Skeletal muscle cell (primary cell): Measurements from ENCODE around the gene GPC6.

Experiments
- DNase-seq: peaks from one replicate; pipeline ENCODE4 v3.0.0-alpha.2; 2010; ENCODE audit warnings: low read depth
- H3K4me3 ChIP-seq: 2 replicates; pipeline ENCODE4 v1.5.1; 2011; ENCODE audit warnings: low read depth, mild to moderate bottlenecking, control low read depth, low read length, moderate library complexity

GPC6 gene

DNA sequence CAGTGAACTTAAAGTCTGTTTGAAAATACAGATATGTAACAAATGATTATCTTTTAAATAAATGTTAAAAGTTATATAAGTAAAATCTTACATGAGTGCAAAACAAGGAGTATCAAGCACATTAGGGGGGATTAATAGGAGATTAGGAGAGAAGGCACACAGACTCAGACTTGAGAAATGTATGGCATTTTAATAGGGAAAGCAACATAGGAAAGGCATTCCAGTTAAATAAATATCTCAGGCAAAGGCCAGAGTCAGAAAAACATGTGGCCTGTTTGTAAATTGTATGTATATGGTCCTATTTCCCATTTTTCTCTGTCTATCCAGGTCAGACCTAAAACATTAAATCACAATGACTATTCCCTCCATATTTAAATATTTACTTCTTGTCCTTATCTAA is 462.7 kb downstream of the GPC6 start:
- H3K4me3 ChIP-seq = no peak overlapping the region
- DNase-seq = no peak

GRCh38 chr13:93690139-93690538 is 463.5 kb downstream of the GPC6 start:
- DNase-seq = no peak
- no peak overlapping the region for H3K4me3 ChIP-seq

DNA sequence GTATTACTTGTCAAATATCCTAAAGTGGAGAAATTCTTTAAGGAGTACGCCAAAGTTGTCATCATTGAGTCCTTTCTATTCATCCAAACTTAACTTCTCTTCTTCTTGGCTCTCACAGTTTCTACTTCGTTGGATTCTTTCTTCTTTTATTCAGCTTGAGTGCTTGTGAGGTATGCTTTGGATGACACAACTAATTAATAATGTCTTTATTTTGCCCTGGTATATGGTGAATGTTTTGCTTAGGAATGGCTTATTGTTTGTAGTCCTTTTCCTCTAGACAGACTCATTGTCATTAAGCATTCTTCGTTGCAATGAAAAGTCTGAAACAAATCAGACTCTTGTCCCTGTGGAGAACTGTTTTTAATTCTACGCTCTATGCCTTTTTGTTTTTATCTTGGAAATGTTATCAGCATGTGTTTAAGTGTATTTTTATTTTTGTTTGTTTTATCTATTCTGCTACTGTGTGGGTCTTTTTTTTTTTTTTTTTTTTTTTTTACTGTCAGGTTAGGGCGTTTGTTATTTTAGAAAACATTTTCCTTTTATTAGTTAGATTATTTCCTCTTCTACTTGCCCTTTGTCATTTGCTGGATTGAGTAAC is 471.5 kb downstream of the GPC6 start:
- DNase-seq = no peak
- no peak overlapping the region for H3K4me3 ChIP-seq

GRCh38 chr13:93700115-93700514 is 473.5 kb downstream of the GPC6 start:
- no peak overlapping the region for H3K4me3 ChIP-seq
- DNase-seq = no peak

- DNase-seq = no peak
- no peak overlapping the region for H3K4me3 ChIP-seq
Observed at GRCh38 chr13:93708308-93709075, 481.9 kb downstream of the GPC6 start.

DNA sequence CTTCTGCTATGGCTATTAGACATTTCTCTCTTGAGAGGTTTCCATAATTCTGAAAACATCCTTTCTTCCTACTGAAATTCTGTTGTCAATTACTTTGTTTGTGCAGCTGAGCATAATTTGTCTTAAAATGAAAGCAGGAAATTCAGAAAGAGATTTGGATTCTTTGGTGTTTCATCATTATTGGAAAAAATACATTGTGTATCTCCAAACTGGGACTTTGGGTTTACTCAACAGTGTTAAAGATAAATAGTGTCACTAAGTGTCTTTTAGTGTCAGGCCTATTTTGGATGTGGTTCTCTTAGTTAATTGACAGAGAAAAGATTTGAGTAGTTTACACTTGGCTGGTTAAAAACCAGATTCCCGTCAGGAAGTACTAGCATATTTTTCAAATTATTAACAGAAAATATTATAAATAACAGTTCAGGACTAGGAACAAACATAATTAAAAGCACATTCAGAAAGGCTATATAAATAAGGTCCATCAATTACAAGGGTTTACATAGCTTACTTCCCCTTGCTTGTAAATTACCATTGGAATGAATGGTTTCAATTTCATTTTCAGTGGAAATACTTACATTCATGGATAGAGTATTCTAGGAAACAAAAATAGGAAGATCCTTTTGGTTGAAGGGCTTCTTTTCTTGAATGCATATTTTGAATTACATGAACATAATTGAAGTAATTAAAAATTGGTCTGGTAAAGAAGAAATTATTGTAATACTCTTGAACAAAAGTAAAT is 483.1 kb downstream of the GPC6 start:
- DNase-seq = no peak
- no peak overlapping the region for H3K4me3 ChIP-seq

- H3K4me3 ChIP-seq = no peak overlapping the region
- no peak for DNase-seq
Observed at GRCh38 chr13:93714171-93714570, 487.6 kb downstream of the GPC6 start.

DNA sequence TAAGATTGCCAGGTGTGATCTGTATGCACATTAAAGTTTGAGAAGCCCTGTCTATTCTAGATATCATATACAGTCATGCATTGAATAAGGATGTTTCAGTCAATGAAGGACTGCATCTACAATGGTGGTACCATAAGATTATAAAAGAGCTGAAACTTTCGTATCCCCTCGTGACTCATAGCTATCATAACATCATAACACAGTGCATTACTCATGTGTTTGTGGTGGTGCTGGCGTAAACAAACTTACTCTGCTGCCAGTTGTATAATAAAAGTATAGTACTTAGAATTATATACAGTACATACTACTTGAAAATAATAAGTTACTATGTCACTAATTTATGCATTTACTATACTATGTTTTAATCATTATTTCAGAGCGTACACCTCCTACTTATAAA is 489.3 kb downstream of the GPC6 start:
- H3K4me3 ChIP-seq = no peak overlapping the region
- no peak for DNase-seq

DNA sequence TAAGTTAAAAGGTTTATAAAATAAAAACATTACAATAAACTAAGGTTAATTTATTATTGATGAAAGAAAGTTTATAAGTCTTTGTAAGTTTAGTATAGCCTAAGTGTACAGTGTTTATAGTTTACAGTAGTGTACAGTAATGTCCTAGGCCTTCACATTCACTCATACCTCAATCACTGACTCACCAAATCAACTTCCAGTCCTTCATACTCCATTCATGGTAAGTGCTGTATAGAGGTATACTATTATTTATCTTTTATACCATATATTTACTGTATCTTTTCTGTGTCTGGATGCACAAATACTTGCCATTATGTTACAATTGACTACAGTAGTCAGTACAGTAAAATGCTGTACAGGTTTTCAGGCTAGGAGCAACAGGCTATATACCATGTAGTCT is 490.0 kb downstream of the GPC6 start:
- DNase-seq = no peak
- H3K4me3 ChIP-seq = no peak overlapping the region

GRCh38 chr13:93721483-93721882 is 494.9 kb downstream of the GPC6 start:
- H3K4me3 ChIP-seq = no peak overlapping the region
- no peak for DNase-seq

DNA sequence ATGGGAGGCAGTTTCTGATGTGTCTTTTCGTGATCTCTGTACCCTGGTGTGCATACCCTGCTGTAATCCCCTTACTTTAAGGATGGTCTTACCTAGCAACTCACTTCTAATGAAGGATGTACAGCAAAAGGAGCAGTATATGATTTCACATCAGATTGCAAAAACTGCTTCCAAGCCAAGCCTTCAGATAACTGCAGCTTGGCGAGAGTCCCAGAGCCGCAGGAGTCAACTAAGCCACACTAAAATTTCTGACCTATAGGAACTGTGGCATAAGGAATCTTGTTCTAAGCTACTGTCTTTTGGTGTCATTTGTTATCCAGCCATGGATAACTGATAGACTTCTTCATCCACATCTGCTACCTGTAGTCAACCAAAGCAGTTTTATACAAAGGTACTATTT is 496.7 kb downstream of the GPC6 start:
- no peak overlapping the region for H3K4me3 ChIP-seq
- no peak for DNase-seq

- DNase-seq = no peak
- no peak overlapping the region for H3K4me3 ChIP-seq
Observed at GRCh38 chr13:93724187-93724586, 497.6 kb downstream of the GPC6 start.

- DNase-seq = no peak
Observed at GRCh38 chr13:93726173-93726957, 499.8 kb downstream of the GPC6 start.

DNA sequence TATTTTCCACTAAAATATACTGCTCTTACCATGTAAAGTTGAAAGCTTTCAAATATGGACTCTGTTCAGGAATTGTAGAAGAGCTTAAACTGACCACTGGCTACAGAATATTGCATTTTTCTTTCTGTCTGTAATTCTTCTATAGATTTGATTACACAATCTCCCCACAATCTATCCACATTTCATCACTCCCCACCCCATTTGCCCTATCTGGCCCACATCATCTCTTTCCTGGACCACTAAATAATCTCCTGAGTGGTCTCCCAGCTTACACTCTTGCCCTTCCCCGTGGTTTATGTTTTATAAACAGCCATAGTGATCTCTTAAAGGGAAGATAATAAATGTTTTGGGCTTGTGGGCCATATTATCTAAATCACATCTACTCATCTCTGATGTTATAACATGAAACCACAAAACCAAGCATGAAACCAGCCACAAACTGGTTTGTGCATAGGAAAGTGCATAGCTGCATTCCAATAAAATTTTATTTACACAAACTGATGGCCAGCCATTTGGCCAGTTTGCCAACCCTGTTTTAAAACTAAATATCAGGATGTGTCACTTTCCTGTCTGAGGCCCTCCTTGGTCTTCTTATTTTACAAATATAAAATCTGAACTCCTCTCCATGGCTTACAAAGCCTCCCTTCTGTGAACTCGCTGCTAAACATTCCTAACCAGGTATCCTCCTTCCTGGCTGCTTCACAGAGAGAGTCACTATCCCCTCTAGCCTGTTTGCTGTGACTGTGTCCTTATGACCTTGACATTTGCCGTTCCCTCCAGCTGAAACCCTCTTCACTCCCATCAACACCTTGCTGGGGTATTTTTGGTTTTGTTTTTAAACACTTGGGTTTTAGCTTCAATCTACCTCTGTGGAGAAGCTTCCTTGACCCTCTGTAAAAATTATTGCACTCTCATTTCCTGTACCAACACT is 500.9 kb downstream of the GPC6 start:
- peak; percentile 62 for DNase-seq
- no peak overlapping the region for H3K4me3 ChIP-seq

More at GRCh38 chr13:93726173-93726957, 499.8 kb downstream of the GPC6 start:
- H3K4me3 ChIP-seq = no peak overlapping the region

DNA sequence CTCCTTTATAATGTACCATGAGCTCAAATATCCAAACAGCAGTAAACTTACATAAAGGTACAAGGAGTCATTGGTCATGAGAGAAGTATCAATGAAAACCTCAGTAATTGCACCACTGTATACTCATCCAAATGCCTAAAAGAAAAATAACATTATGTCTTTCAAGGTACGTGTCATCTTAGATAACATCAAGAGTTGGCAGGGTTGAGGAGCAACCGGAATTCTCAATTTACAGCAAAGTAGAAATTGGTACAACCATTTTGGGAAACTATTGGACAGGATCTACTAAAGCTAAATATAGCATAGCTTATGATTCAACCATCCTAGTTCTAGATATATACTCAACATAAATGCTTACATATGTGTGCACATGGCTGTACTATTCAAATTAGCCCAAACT is 502.8 kb downstream of the GPC6 start:
- no peak for DNase-seq

GRCh38 chr13:93730780-93731179 is 504.2 kb downstream of the GPC6 start:
- DNase-seq = no peak

More for the DNA sequence above, 502.8 kb downstream of the GPC6 start:
- no peak overlapping the region for H3K4me3 ChIP-seq

GRCh38 chr13:93732186-93732585 is 505.6 kb downstream of the GPC6 start:
- no peak overlapping the region for H3K4me3 ChIP-seq
- no peak for DNase-seq

More at GRCh38 chr13:93730780-93731179, 504.2 kb downstream of the GPC6 start:
- no peak overlapping the region for H3K4me3 ChIP-seq

DNA sequence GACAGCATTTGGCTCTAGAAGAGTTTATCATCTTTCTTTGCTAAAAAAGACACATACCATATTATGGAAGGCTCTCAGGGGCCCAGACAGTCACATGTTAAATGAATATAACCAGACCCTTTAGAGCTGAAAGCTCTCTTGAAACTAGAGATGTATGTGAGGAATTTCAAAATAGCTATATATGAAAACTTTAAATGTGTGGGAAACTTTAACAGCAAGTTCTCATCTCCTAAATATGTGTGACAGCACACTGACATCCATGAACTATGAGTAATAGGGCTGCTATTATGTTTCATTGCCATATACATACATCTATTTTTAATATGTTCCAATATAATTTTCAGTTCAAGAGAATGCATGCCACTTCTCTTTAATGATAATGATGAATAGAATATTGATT is 509.5 kb downstream of the GPC6 start:
- no peak for DNase-seq
- H3K4me3 ChIP-seq = no peak overlapping the region

GRCh38 chr13:93736909-93737308 is 510.3 kb downstream of the GPC6 start:
- no peak overlapping the region for H3K4me3 ChIP-seq
- DNase-seq = no peak
